HG03378 (cell line): ENCODE results near the gene PCDHGB7.
"Not testable (repeated sequence)": the region's sequence is repeated elsewhere in the genome, so short reads cannot be mapped to it uniquely, and the experiment has no call there.

Source experiments
- ATAC-seq: cut with Tn5 transposase; IDR thresholded peaks from one replicate; pipeline ENCODE4 v1.9.1; 2021; ENCODE audit warnings: mild to moderate bottlenecking, moderate library complexity; ENCODE audit not compliant: unreplicated experiment

Gene PCDHGB7

DNA sequence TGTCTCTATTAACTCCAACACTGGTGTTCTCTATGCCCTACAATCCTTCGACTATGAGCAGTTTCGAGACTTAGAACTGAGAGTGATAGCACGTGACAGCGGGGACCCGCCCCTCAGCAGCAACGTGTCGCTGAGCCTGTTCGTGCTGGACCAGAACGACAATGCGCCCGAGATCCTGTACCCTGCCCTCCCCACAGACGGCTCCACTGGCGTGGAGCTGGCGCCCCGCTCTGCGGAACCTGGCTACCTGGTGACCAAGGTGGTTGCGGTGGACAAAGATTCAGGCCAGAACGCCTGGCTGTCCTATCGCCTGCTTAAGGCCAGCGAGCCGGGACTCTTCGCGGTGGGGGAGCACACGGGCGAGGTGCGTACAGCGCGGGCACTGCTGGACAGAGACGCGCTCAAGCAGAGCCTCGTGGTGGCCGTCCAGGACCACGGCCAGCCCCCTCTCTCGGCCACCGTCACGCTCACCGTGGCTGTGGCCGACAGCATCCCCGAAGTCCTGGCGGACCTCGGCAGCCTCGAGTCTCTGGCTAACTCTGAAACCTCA lies 5.3 kb downstream of the PCDHGB7 start:
- no peak for ATAC-seq

DNA sequence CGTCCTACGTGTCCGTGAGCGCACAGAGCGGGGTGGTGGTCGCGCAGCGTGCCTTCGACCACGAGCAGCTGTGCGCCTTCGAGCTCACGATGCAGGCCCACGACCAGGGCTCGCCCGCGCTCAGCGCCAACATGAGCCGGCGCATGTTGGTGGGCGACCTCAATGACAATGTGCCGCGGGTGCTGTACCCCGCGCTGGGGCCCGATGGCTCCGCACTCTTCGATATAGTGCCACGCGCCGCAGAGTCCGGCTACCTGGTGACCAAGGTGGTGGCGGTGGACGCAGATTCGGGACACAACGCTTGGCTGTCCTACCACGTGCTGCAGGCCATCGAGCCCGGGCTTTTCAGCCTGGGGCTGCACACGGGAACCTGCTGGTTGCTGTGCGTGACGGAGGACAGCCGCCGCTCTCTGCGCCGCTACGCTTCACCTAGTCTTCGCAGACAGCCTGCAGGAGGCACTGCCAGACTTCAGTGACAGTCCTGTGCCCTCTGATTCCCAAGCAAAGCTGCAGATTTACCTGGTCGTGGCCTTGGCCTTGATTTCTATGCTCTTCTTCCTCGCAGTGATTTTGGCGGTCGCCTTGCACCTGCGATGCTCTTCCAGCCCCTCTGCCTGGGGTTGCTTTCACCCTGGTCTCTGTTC lies 10.4 kb downstream of the PCDHGB7 start:
- ATAC-seq, result no peak

DNA sequence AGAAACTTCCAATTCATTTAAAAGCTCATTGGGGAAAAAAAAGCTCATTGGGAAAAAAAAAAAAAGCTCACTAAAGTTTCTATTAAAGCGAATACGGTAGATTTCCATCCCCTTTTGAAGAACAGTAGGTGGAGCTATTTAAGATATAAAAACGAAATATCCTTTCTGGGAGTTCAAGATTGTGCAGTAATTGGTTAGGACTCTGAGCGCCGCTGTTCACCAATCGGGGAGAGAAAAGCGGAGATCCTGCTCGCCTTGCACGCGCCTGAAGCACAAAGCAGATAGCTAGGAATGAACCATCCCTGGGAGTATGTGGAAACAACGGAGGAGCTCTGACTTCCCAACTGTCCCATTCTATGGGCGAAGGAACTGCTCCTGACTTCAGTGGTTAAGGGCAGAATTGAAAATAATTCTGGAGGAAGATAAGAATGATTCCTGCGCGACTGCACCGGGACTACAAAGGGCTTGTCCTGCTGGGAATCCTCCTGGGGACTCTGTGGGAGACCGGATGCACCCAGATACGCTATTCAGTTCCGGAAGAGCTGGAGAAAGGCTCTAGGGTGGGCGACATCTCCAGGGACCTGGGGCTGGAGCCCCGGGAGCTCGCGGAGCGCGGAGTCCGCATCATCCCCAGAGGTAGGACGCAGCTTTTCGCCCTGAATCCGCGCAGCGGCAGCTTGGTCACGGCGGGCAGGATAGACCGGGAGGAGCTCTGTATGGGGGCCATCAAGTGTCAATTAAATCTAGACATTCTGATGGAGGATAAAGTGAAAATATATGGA lies 13.0 kb downstream of the PCDHGB7 start, which contains the start of gene PCDHGA12:
Gene PCDHGA12 (plus strand): TSS at position 176 of the 782 bp plus-strand sequence. CDS start 253 bp downstream, at position 429.
- peak; percentile 93 for ATAC-seq

DNA sequence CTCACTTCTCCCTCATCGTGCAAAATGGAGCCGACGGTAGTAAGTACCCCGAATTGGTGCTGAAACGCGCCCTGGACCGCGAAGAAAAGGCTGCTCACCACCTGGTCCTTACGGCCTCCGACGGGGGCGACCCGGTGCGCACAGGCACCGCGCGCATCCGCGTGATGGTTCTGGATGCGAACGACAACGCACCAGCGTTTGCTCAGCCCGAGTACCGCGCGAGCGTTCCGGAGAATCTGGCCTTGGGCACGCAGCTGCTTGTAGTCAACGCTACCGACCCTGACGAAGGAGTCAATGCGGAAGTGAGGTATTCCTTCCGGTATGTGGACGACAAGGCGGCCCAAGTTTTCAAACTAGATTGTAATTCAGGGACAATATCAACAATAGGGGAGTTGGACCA lies 13.8 kb downstream of the PCDHGB7 start:
- no peak for ATAC-seq

DNA sequence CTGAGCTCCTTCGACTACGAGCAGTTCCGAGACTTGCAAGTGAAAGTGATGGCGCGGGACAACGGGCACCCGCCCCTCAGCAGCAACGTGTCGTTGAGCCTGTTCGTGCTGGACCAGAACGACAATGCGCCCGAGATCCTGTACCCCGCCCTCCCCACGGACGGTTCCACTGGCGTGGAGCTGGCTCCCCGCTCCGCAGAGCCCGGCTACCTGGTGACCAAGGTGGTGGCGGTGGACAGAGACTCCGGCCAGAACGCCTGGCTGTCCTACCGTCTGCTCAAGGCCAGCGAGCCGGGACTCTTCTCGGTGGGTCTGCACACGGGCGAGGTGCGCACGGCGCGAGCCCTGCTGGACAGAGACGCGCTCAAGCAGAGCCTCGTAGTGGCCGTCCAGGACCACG lies 14.8 kb downstream of the PCDHGB7 start:
- not testable (repeated sequence) for ATAC-seq

DNA sequence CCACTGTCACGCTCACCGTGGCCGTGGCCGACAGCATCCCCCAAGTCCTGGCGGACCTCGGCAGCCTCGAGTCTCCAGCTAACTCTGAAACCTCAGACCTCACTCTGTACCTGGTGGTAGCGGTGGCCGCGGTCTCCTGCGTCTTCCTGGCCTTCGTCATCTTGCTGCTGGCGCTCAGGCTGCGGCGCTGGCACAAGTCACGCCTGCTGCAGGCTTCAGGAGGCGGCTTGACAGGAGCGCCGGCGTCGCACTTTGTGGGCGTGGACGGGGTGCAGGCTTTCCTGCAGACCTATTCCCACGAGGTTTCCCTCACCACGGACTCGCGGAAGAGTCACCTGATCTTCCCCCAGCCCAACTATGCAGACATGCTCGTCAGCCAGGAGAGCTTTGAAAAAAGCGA lies 15.2 kb downstream of the PCDHGB7 start:
- not testable (repeated sequence) for ATAC-seq

DNA sequence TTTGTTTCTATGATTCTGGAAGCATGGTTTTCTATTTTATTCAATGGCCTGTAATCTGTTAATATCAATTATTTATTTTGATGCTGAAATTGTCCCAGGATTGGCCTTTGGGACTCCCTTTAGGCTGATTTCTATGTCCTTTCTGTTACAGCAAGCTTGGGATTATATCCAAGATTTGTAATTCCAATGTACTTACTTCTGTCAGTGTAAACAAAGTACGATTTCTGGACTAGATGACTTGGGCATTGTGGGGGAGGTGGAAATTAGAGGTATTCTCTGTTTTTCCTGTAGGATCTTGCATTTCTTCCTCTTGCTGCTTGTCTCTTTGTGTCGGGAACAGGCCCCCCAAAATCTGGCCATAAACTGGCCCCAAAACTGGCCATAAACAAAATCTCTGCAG lies 16.5 kb downstream of the PCDHGB7 start:
- ATAC-seq, result no peak

DNA sequence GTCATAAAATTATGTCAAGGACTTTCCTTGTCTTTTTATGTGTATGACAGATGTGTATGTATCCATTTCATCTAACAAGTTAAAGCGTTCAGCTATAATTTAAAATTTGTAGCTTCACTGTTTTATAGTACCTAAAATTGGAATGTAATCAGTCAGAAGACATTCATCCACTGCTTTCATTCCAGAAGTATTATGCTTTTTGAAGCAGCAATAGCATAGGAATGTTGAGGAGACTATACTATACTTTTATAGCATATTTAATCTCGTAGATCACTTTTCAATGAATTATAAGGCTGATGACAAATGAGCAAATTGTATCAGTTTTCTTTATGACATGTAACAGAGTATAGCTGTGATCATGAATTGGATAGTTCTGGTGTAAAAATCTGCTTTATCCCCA lies 19.7 kb downstream of the PCDHGB7 start:
- no peak for ATAC-seq

DNA sequence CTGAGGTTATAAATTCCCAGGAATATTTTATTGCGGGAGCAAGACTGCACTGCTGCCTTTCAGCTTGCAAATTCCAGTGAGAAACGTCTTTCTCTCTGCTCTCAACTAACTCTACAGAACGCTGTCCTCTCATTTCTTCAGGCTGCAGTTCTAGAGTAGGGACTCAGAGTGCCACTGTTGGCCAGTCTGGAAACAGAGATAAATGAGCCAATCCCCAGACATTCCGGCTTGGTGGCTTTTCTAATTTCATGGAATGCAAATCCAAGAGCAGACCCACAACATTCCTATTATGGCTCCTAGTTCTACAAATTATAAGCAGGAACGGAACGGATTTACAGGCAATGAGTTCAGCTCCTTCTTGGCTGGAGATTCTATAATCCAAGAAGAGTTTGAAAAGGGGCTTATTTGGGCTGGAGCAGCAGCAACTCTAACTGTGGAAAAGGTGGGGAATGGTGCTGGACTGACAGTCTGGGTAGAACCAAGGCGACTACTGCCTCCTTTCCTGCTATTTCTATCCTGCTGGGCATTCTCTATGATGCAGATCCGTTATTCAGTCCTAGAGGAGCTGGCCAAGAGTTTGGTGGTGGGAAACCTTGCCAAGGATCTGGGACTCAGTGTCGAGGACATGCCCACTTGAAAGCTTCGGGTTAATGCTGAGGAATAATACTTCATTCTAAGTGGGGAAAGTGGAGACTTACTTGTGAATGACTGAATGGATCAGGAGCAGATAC lies 22.1 kb downstream of the PCDHGB7 start:
- ATAC-seq, result no peak

DNA sequence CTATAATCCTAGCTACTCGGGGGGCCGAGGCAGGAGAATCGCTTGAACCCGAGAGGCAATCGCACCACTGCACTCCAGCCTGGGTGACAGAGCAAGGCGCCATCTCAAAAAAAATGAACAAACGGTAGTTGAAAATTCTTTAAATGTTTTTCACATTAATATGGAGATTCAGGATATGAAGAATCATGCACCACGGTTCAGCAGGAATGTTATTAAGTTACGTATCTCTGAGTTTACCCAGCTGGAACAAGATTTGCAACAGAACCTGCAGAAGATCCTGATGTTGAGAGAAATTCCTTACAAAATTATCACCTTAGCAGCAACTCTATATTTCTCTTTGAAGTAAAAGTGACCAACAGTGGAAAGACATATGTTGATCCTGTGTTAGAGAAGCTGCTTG lies 22.9 kb downstream of the PCDHGB7 start:
- ATAC-seq, result no peak

DNA sequence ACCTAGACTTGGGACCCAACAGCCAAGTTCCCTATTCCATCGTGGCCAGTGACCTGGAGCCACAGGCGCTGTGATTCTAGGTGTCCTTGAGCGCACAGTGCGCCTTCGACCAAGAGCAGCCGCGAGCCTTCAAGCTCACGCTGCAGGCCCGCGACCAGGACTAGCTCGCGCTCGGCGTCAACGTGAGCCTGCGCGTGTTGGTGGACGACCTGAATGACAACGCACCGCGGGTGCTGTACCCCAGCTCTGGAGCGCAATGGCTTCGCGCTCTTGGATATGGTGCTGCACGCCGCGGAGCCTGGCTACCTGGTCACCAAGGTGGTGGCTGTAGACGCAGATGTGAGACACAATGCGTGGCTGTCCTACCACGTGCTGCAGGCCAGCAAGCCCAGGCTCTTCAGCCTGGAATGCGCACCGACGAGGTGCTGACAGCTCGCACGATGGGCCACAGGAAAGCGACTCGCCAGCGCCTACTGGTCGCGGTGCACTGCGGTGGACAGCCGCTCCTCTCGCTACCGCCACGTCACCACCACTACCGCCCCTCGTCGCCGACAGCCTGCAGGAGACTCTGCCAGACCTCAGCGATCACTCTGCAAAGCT lies 24.2 kb downstream of the PCDHGB7 start:
- ATAC-seq, result no peak

DNA sequence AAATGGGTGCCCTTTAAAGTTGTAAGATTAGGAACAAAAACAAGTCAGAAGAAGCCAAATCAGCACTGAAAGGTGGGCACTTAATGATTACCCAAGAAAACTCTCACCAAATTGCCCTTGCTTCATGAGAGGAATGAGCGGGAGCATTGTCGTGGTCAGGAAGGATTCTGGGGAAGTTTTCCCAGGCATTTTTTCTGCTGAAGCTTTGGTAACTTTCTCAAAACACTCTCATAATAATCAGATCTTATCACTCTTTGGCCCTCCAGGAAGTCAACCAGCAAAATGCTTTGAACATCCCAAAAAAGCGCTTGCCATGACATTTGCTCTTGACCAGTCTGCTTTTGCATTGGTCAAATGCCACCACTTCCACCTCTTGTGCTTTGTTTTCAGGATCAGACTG lies 47.9 kb downstream of the PCDHGB7 start:
- ATAC-seq, result no peak
